Measurements from ENCODE around the gene LPCAT1. TPM values are rescaled to one million over a fixed set of nuclear protein-coding genes. Genes with fewer than 3 reads are reported as not detected.

The LPCAT1 gene
- total RNA-seq, 1 experiment from 2014 or later, result 75.0 TPM

DNA sequence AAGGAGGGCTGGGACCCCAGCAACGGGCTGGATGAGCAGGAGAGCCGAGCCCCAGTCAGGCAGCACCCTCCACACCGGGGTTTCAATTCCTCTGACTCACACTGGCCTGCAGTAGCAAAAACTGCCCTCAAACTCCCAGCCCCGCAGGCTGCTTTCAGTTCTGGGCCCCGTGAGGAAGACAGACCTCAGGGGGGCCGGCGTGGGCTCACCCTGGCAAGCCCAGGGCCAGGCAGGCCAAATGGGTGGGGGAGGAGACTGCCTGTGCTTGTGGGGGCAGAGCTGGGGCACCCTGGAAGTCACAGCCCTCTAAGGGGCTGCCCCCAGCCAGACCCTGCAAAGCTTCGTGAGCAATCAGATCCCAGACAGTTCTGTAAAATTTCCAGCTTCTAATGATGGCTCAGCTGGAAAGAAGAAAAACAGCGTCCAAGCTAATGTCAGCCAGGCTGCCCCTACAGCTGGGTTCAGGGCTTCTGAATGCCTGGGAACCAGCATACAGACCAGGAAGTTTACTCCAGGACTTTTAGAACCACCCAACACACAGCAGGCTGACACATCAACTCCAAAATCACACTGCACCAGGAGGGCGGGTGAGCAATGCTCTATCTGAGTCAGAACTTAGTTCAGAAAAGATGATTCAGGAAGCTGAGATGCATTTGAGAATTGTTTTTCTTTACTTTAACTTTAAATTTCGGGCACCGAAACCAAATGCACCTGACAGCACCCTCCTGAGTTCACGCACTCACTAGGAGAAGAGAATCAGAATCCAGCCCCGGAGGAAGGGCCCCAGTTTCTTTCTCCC is 34.7 kb downstream of the LPCAT1 start:
- DNase-seq (ENCODE audit: low read depth, low spot score), result no peak
- Histone ChIP-seq H3K9ac (ENCODE audit: low read length) (no peak overlapping the region), H3K36me3 (ENCODE audit: control insufficient read depth in 1 of 2, insufficient read depth in 2 of 2, low read length in 2 of 2) (peaks cover 27 to 29% of the 10 kb centered on the region in 2 experiments; a peak in 3 of 4 replicates), H3K9me3 (ENCODE audit: control insufficient read depth in 1 of 2, insufficient read depth in 1 of 2, low read depth in 1 of 2, low read length in 2 of 2) (no peaks in the 10 kb centered on the region), H3K4me2 (ENCODE audit: low read length) (no peak overlapping the region), H2AFZ (ENCODE audit: low read depth, low read length, poor library complexity, severe bottlenecking) (no peak overlapping the region), H3K27me3 (ENCODE audit: insufficient read depth, low read length) (no peaks in the 10 kb centered on the region), H3K9me2 (ENCODE audit: insufficient read depth) (no peaks in the 10 kb centered on the region), H3K27ac (ENCODE audit: low read depth, low read length) (no peak overlapping the region), H3K79me2 (ENCODE audit: insufficient read depth, low read length) (no peaks in the 10 kb centered on the region; the same call in 1 of the 2 replicates), H3K4me1 (ENCODE audit: control insufficient read depth in 1 of 2, insufficient read depth in 2 of 2, low read length in 2 of 2) (no peaks in the 10 kb centered on the region), H3K4me3 (replicated peaks in 1 of 2; ENCODE audit: low read depth in 1 of 2, low read length in 2 of 2) (no peak overlapping the region), H4K20me1 (ENCODE audit: insufficient read depth) (no peaks in the 10 kb centered on the region)
- BruUV-seq (replicated peaks), result no TSS peak
- RAD21 ChIA-PET (ENCODE audit: low non-redundant PET in 1 of 2, low total read pairs in 2 of 2, uncharacterized antibody in 2 of 2, unreplicated experiment in 2 of 2), result no interaction called here
- CTCF ChIA-PET, result no interaction called here
- POLR2A ChIA-PET, result no interaction called here
- ATAC-seq, result no peak
- TF ChIP-seq EZH2phosphoT487 (IDR thresholded peaks at IDR 0.05; ENCODE audit: borderline replicate concordance) (no peak), CEBPB (IDR thresholded peaks at IDR 0.05; ENCODE audit: low read depth) (no peak), SP1 (IDR thresholded peaks at IDR 0.05; ENCODE audit: low read depth) (no peak), ATF3 (IDR thresholded peaks at IDR 0.05) (no peak), JUND (IDR thresholded peaks at IDR 0.05) (no peak), YY1 (IDR thresholded peaks at IDR 0.05; ENCODE audit: extremely low read depth, insufficient replicate concordance, low read depth, low read length) (no peak), ELF1 (IDR thresholded peaks at IDR 0.05; ENCODE audit: borderline replicate concordance, low read depth) (no peak), ZFX (IDR thresholded peaks at IDR 0.05) (no peak), EGR1 (IDR thresholded peaks at IDR 0.05; ENCODE audit: low read depth) (no peak), ZNF274 (IDR thresholded peaks at IDR 0.05; ENCODE audit: low read depth, low read length) (no peak), POLR2A (IDR thresholded peaks at IDR 0.05; ENCODE audit: borderline replicate concordance, extremely low read depth, insufficient read depth, insufficient read length) (no peak), TCF7L2 (IDR thresholded peaks at IDR 0.05; ENCODE audit: borderline replicate concordance, extremely low read depth, insufficient read depth, insufficient read length) (no peak), EZH2 (IDR thresholded peaks at IDR 0.05) (no peak)
- TF ChIP-seq, protein P1, sequence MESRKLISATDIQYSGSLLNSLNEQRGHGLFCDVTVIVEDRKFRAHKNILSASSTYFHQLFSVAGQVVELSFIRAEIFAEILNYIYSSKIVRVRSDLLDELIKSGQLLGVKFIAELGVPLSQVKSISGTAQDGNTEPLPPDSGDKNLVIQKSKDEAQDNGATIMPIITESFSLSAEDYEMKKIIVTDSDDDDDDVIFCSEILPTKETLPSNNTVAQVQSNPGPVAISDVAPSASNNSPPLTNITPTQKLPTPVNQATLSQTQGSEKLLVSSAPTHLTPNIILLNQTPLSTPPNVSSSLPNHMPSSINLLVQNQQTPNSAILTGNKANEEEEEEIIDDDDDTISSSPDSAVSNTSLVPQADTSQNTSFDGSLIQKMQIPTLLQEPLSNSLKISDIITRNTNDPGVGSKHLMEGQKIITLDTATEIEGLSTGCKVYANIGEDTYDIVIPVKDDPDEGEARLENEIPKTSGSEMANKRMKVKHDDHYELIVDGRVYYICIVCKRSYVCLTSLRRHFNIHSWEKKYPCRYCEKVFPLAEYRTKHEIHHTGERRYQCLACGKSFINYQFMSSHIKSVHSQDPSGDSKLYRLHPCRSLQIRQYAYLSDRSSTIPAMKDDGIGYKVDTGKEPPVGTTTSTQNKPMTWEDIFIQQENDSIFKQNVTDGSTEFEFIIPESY (IDR thresholded peaks at IDR 0.05; ENCODE audit: extremely low read depth, insufficient replicate concordance, low read length), result no peak
- intact Hi-C loops (cut with micrococcal nuclease), result no loop called here

All from HCT116 (cell line).